ENCODE results near the gene MINK1. TPM values are rescaled to one million over a fixed set of nuclear protein-coding genes. Genes with fewer than 3 reads are reported as not detected.

MINK1 gene
- total and polyA plus RNA-seq, 8 donors: 53.5 to 85.4 (median 68.8) TPM

- intact Hi-C loops (cut with DNase I): no loop called here
- peaks cover 0 to 11% of the 10 kb centered on the region in 2 donors for H3K36me3 ChIP-seq
- peaks cover 11 to 47% of the 10 kb centered on the region in 2 donors for H3K4me1 ChIP-seq
- TF ChIP-seq CTCF (IDR thresholded peaks at IDR 0.05): no peak
- DNase-seq: no peak
- peak; percentile 31 for ATAC-seq
- H3K27ac ChIP-seq: peak overlapping the region; percentile 45 to 62
- no peaks in the 10 kb centered on the region for H3K9me3 ChIP-seq
- H3K4me3 ChIP-seq: no peak overlapping the region
- no peaks in the 10 kb centered on the region for H3K27me3 ChIP-seq
Observed at GRCh38 chr17:4858068-4858881, 25.1 kb downstream of the MINK1 start.

DNA sequence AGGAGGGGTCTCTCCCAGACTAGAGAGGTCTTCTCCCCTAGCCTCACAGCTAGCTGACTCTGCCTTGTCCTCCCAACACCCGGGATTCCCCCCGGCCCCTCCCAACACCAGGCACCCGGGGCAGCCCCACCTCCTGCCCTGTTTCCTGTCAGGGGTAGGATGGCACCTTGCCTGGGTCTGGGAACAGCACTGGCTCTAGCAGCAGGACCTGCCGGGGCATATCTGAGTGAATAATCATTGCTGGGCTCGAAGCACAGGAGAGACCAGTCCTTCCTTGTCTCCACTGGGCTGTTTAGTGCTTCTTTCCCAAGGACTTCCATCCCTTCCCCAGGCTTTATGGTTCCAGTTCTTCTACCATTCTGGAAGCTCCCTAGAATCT is 25.7 kb downstream of the MINK1 start:
- ATAC-seq (peak; percentile 68), DNase-seq (peak in 1 of 4 donors; percentile 46)
- peaks cover 0 to 11% of the 10 kb centered on the region in 2 donors for H3K36me3 ChIP-seq
- peak overlapping the region in 1 of 2 donors; percentile 18 for H3K4me3 ChIP-seq
- H3K27me3 ChIP-seq: no peaks in the 10 kb centered on the region
- no peaks in the 10 kb centered on the region for H3K9me3 ChIP-seq
- H3K4me1 ChIP-seq: peaks cover 8 to 42% of the 10 kb centered on the region in 2 donors
- peak overlapping the region; percentile 45 to 62 for H3K27ac ChIP-seq
- intact Hi-C loops (cut with DNase I): no loop called here
- TF ChIP-seq CTCF (IDR thresholded peaks at IDR 0.05): no peak

GRCh38 chr17:4859816-4860625 is 26.9 kb downstream of the MINK1 start:
- Histone ChIP-seq H3K36me3 (peaks cover 0 to 11% of the 10 kb centered on the region in 2 donors), H3K27ac (peak overlapping the region in 1 of 2 donors; percentile 37), H3K4me1 (peaks cover 0 to 36% of the 10 kb centered on the region in 2 donors), H3K27me3 (no peaks in the 10 kb centered on the region), H3K4me3 (peak overlapping the region in 1 of 2 donors; percentile 18), H3K9me3 (no peaks in the 10 kb centered on the region)
- ATAC-seq (no peak), DNase-seq (no peak)
- intact Hi-C loops (cut with DNase I): no loop called here
- TF ChIP-seq CTCF (IDR thresholded peaks at IDR 0.05): no peak

DNA sequence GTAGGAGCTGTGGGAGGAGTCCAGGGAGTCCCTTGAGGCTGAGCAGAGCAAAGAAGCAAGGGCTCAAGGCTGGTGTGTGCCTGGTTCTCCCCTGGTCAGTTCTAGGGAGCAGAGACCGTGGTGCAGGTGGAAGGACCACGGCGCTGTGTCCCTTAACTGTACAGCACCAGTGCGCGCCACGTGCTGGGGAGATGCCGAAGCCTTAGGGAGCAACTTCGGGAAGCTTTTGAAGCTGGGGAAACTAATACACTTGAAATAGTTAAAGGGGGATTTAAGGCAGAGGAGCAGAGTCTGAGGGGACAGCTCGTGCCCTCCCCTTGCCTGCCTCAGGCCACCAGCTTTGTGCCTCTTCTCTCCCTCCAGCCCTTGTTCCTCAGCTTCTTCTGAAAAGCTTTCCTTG is 27.5 kb downstream of the MINK1 start:
- TF ChIP-seq CTCF (IDR thresholded peaks at IDR 0.05): no peak
- Histone ChIP-seq H3K27ac (no peak overlapping the region), H3K9me3 (no peaks in the 10 kb centered on the region), H3K27me3 (no peaks in the 10 kb centered on the region), H3K4me1 (peaks cover 0 to 36% of the 10 kb centered on the region in 2 donors), H3K36me3 (peaks cover 0 to 11% of the 10 kb centered on the region in 2 donors), H3K4me3 (peak overlapping the region in 1 of 2 donors; percentile 18)
- intact Hi-C loops (cut with DNase I): no loop called here
- DNase-seq: peak in 1 of 4 donors; percentile 54
- ATAC-seq: no peak

DNA sequence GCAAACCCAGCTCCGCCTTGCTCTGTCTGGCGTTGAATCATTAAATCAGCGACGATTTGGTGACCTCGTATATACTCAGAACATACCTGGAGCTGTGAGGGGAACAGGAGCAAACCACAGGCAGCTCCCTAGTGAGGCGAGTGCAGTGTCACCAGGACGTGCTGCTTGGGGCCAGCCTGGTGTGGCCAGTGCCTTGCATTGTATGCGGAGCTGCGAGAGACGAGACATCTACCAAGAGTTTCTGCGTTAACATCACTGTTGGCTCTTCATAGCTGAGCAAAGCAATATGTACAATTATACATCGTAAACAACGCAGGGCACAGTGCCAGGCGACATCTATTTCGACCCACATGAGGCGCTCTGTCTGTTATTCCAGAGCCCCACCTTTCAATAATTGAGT is 27.9 kb downstream of the MINK1 start:
- intact Hi-C loops (cut with DNase I): no loop called here

More for the DNA sequence above, 27.9 kb downstream of the MINK1 start:
- TF ChIP-seq CTCF (IDR thresholded peaks at IDR 0.05): no peak
- Histone ChIP-seq H3K9me3 (no peaks in the 10 kb centered on the region), H3K4me1 (peaks cover 0 to 36% of the 10 kb centered on the region in 2 donors), H3K36me3 (peaks cover 0 to 11% of the 10 kb centered on the region in 2 donors), H3K4me3 (no peak overlapping the region), H3K27me3 (no peaks in the 10 kb centered on the region), H3K27ac (no peak overlapping the region)
- DNase-seq: peak in 1 of 4 donors; percentile 25
- no peak for ATAC-seq

All from left lung (tissue), 10 donors.